Activated naive CD8-positive, alpha-beta T cell treated with anti-CD3 and anti-CD28 coated beads, Interleukin-2, amount 50 U/mL, for 16 hours (primary cell): ENCODE data around the gene SLC9A3.
"Not testable (repeated sequence)": the region's sequence is repeated elsewhere in the genome, so short reads cannot be mapped to it uniquely, and the experiment has no call there.

Source experiments
- DNase-seq: peaks from one replicate; pipeline ENCODE4 v3.0.0-alpha.2; 2020; ENCODE audit warnings: low read depth, low spot score

Gene SLC9A3

GRCh38 chr5:524234-524972 lies at the start of gene SLC9A3:
Gene SLC9A3 (minus strand): TSS chr5:524449.
- no peak for DNase-seq

GRCh38 chr5:573976-574375 lies 49.7 kb upstream of the SLC9A3 start:
- DNase-seq: no peak

GRCh38 chr5:573206-573605 lies 49.0 kb upstream of the SLC9A3 start:
- no peak for DNase-seq

- DNase-seq: no peak
Measured at GRCh38 chr5:572398-573019, 48.3 kb upstream of the SLC9A3 start.

GRCh38 chr5:571791-572190 lies 47.5 kb upstream of the SLC9A3 start:
- no peak for DNase-seq

- DNase-seq: no peak
Measured at GRCh38 chr5:570886-571285, 46.6 kb upstream of the SLC9A3 start.

GRCh38 chr5:570446-570845 lies 46.2 kb upstream of the SLC9A3 start:
- DNase-seq: no peak

- DNase-seq: no peak
Measured at GRCh38 chr5:569868-570361, 45.7 kb upstream of the SLC9A3 start.

GRCh38 chr5:569358-569867 lies 45.2 kb upstream of the SLC9A3 start:
- DNase-seq: no peak

- DNase-seq: no peak
Measured at GRCh38 chr5:568809-569208, 44.6 kb upstream of the SLC9A3 start.

GRCh38 chr5:568061-568781 lies 44.0 kb upstream of the SLC9A3 start:
- no peak for DNase-seq

GRCh38 chr5:567664-568060 lies 43.4 kb upstream of the SLC9A3 start:
- DNase-seq: no peak

- DNase-seq: no peak
Measured at GRCh38 chr5:566636-567309, 42.5 kb upstream of the SLC9A3 start.

GRCh38 chr5:565782-566440 lies 41.7 kb upstream of the SLC9A3 start:
- no peak for DNase-seq

- DNase-seq: no peak
Measured at GRCh38 chr5:561408-561807, 37.2 kb upstream of the SLC9A3 start.

GRCh38 chr5:560792-561166 lies 36.5 kb upstream of the SLC9A3 start:
- DNase-seq: no peak

- DNase-seq: no peak
Measured at GRCh38 chr5:558871-559503, 34.7 kb upstream of the SLC9A3 start.

GRCh38 chr5:558326-558725 lies 34.1 kb upstream of the SLC9A3 start:
- no peak for DNase-seq

- DNase-seq: not testable (repeated sequence)
Measured at GRCh38 chr5:557917-558316, 33.7 kb upstream of the SLC9A3 start.

GRCh38 chr5:556909-557441 lies 32.7 kb upstream of the SLC9A3 start:
- DNase-seq: no peak
